Spinal cord (tissue), 10 donors: Measurements from ENCODE around the gene TPO. TPM values are rescaled to one million over a fixed set of nuclear protein-coding genes. Genes with fewer than 3 reads are reported as not detected.
A peak's percentile ranks its signal among the peaks of the same experiment; 100 is the strongest.

Experiments
- DNase-seq, 6 donors: peaks; one replicate each; pipeline versions ENCODE4 v3.0.0 to v3.0.0-alpha.2; 2013 to 2015; ENCODE audit warnings: low spot score in 6 of 6, low read depth in 4 of 6
- H3K27ac ChIP-seq: one replicate; pipeline ENCODE4 v1.5.1; 2013; ENCODE audit warnings: low read depth, low read length, control low read depth
- H3K27me3 ChIP-seq: one replicate; pipeline ENCODE4 v1.6.1; 2013; ENCODE audit warnings: low read length; ENCODE audit not compliant: control insufficient read depth, insufficient read depth
- H3K36me3 ChIP-seq: one replicate; pipeline ENCODE4 v1.6.1; 2013; ENCODE audit warnings: low read length; ENCODE audit not compliant: control insufficient read depth, insufficient read depth
- H3K4me1 ChIP-seq: one replicate; pipeline ENCODE4 v1.6.1; 2013; ENCODE audit warnings: low read length; ENCODE audit not compliant: control insufficient read depth, insufficient read depth
- H3K4me3 ChIP-seq: one replicate; pipeline ENCODE4 v1.5.1; 2013; ENCODE audit warnings: low read depth, low read length, control low read depth
- H3K9me3 ChIP-seq: one replicate; pipeline ENCODE4 v1.6.1; 2013; ENCODE audit warnings: low read length; ENCODE audit not compliant: control insufficient read depth, insufficient read depth
- WGBS: methylation state at CpG from one replicate; pipeline ENCODE4 v1.1.5; 2013; ENCODE audit warnings: missing lambda C conversion rate; ENCODE audit not compliant: insufficient coverage; 5-methylcytosine and 5-hydroxymethylcytosine counted together
- polyA plus RNA-seq, 2 donors: library from polyadenylated mRNA; unstranded; fragments of 120-200 nt; gene quantifications; one replicate each; pipeline ENCODE4 v1.2.1, GENCODE V29; 2013; ENCODE audit not compliant: insufficient read length in 2 of 2
- total RNA-seq, 2 donors: library from RNA; depleted of rRNA in 1 of 2; stranded (reverse); fragments of 120-200 nt in 1 of 2; fragments of >200 nt in 1 of 2; gene quantifications; one replicate each; pipeline versions ENCODE4 v1.2.3 to v1.2.4, GENCODE V29; 2013 to 2014
- donor health status: healthy.

The TPO gene
- total and polyA plus RNA-seq, 4 donors: 0.06 to 0.80 (median 0.29) TPM

- DNase-seq: no peak
- Histone ChIP-seq H3K27ac (no peak overlapping the region), H3K27me3 (no peaks in the 10 kb centered on the region), H3K9me3 (no peaks in the 10 kb centered on the region), H3K4me3 (no peak overlapping the region), H3K36me3 (no peaks in the 10 kb centered on the region), H3K4me1 (no peaks in the 10 kb centered on the region)
- 76% methylated on average over 7 of the region's 9 CpGs for WGBS
Observed at GRCh38 chr2:1527153-1527992, 114.1 kb downstream of the TPO start.

DNA sequence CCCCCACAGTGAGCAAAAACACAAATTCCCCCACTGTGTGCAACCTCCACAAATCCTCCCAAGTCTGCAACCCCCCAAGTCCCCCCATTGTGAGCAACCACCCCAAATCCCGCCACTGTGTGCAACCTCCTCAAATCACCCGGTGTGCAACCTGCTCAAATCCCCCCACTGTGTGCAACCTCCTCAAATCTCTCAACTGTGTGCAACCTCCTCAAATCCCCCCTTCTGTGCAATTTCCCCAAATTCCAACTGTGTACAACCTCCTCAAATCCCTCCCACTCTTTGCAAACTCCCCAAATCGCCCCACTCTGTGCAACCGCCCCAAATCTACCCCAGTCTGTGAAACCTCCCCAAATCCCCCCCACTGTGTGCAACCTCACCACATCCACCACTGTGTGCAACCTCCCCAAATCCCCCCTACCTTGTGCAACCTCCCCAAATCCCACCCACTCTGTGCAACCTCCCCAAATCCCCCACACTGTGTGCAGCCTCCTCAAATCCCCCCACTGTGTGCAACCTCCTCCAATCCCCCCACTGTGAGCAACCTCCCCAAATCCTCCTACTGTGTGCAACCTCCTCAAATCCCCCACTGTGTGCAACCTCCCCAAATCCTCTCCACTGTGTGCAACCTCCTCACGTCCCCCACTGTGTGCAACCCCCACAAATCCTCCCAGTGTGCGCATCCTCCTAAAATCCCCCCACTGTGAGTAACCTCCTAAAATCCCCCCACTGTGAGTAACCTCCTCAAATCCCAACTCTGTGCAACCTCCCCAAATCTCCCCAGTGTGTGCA is 115.2 kb downstream of the TPO start:
- Histone ChIP-seq H3K27ac (no peak overlapping the region), H3K4me1 (no peaks in the 10 kb centered on the region), H3K36me3 (no peaks in the 10 kb centered on the region), H3K4me3 (no peak overlapping the region), H3K9me3 (no peaks in the 10 kb centered on the region), H3K27me3 (no peaks in the 10 kb centered on the region)
- 67% methylated on average over 5 of the region's 6 CpGs for WGBS
- no peak for DNase-seq

- DNase-seq: peak in 1 of 6 donors; percentile 71
- no peaks in the 10 kb centered on the region for H3K9me3 ChIP-seq
- H3K4me1 ChIP-seq: peaks cover 18% of the 10 kb centered on the region
- H3K36me3 ChIP-seq: no peaks in the 10 kb centered on the region
- no peaks in the 10 kb centered on the region for H3K27me3 ChIP-seq
- H3K4me3 ChIP-seq: no peak overlapping the region
- no peak overlapping the region for H3K27ac ChIP-seq
- WGBS: 57% methylated on average over 10 of the region's 10 CpGs
Observed at GRCh38 chr2:1538663-1539062, 125.4 kb downstream of the TPO start.

GRCh38 chr2:1539441-1539840 is 126.2 kb downstream of the TPO start:
- H3K36me3 ChIP-seq: no peaks in the 10 kb centered on the region
- WGBS: 95% methylated on average over 19 of the region's 19 CpGs
- H3K4me1 ChIP-seq: peaks cover 18% of the 10 kb centered on the region
- no peak overlapping the region for H3K27ac ChIP-seq
- H3K27me3 ChIP-seq: no peaks in the 10 kb centered on the region
- DNase-seq: no peak
- no peaks in the 10 kb centered on the region for H3K9me3 ChIP-seq
- no peak overlapping the region for H3K4me3 ChIP-seq

GRCh38 chr2:1539973-1540372 is 126.7 kb downstream of the TPO start:
- Histone ChIP-seq H3K4me1 (peaks cover 18% of the 10 kb centered on the region), H3K36me3 (no peaks in the 10 kb centered on the region), H3K4me3 (no peak overlapping the region), H3K9me3 (no peaks in the 10 kb centered on the region), H3K27ac (no peak overlapping the region), H3K27me3 (no peaks in the 10 kb centered on the region)
- WGBS: 86% methylated on average over 9 of the region's 13 CpGs
- no peak for DNase-seq

DNA sequence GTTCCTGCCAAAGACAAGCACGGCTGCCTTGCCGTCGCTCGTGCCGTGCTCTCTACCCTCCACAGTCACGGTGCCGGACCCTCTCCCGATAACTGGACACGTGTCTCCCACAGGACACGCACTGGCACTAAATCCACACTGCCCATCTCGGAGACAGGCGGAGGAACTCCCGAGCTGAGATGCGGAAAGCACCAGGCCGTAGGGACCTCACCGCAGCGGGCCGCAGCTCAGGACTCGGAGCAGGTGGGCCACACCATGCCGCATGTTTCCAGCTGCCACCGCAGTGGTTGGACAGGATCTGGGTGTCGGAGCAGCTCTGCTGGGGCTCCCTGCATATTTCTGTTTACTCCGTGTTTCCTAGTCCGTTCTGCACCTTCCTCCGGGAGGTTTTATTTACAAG is 127.2 kb downstream of the TPO start:
- no peak for DNase-seq
- Histone ChIP-seq H3K4me3 (no peak overlapping the region), H3K27ac (no peak overlapping the region), H3K27me3 (no peaks in the 10 kb centered on the region), H3K36me3 (no peaks in the 10 kb centered on the region), H3K9me3 (no peaks in the 10 kb centered on the region), H3K4me1 (peaks cover 18% of the 10 kb centered on the region)
- WGBS: 90% methylated on average over 20 of the region's 25 CpGs

DNA sequence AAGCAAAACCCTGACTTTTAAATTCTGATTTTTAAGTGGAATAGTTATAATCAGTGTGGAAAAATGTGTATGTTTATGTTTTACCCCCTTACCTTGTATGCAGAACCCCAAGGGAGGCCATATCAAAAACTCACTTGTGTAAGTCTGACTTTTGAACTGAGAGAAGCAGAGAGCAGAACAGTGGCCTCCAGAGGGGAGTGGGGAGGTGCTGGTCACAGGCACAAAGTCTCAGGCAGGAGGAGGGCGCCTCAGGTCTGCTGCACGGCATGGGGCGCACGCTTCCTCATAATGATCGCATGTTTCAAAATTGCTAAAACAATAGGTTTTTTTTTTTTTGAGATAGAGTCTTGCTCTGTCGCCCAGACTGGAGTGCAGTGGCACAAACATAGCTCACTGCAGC is 127.8 kb downstream of the TPO start:
- Histone ChIP-seq H3K27me3 (no peaks in the 10 kb centered on the region), H3K4me1 (peaks cover 23% of the 10 kb centered on the region), H3K4me3 (no peak overlapping the region), H3K9me3 (no peaks in the 10 kb centered on the region), H3K36me3 (no peaks in the 10 kb centered on the region), H3K27ac (no peak overlapping the region)
- WGBS: 86% methylated on average over 1 of the region's 6 CpGs
- DNase-seq: no peak

GRCh38 chr2:1541819-1542475 is 128.7 kb downstream of the TPO start:
- WGBS: 48% methylated on average over 13 of the region's 16 CpGs
- no peaks in the 10 kb centered on the region for H3K9me3 ChIP-seq
- peaks cover 24% of the 10 kb centered on the region for H3K4me1 ChIP-seq
- no peaks in the 10 kb centered on the region for H3K36me3 ChIP-seq
- no peaks in the 10 kb centered on the region for H3K27me3 ChIP-seq
- H3K27ac ChIP-seq: no peak overlapping the region
- no peak overlapping the region for H3K4me3 ChIP-seq
- no peak for DNase-seq

DNA sequence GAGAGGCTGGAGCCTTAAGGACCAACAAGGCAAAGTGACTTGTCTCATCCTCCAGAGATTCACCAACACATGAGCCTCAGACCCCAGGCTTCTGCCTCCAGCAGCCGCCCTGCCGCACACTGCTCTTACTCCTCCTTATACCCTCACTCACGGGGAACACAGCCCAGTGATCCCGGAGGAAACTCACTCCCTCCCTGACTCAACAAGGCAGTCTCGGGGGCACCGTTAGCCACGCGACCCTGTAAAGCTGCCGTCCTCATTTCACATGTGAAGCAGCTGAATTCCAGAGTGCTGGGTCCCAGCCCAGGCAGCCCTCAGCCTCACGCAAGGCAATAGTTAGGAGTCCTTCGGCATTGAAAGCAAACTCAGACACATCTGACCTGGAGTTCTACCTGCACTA is 129.7 kb downstream of the TPO start:
- 55% methylated on average over 11 of the region's 11 CpGs for WGBS
- H3K4me1 ChIP-seq: peaks cover 24% of the 10 kb centered on the region
- no peaks in the 10 kb centered on the region for H3K36me3 ChIP-seq
- H3K27ac ChIP-seq: no peak overlapping the region
- no peaks in the 10 kb centered on the region for H3K9me3 ChIP-seq
- no peaks in the 10 kb centered on the region for H3K27me3 ChIP-seq
- H3K4me3 ChIP-seq: no peak overlapping the region
- no peak for DNase-seq
